NCI-H510A treated with DMSO at 0.1 percent for 48 hours (cell line): ENCODE measurements around the gene PRKCE.
A peak's percentile ranks its signal among the peaks of the same experiment; 100 is the strongest.

Experiments
- DNase-seq: peaks from one replicate; lab custom pipeline; 2025; lab: John Stamatoyannopoulos, UW

Gene PRKCE

GRCh38 chr2:45780541-45781463 lies 129.3 kb downstream of the PRKCE start:
- DNase-seq: no peak

GRCh38 chr2:45781464-45781811 lies 130.0 kb downstream of the PRKCE start:
- no peak for DNase-seq

GRCh38 chr2:45782436-45782835 lies 131.0 kb downstream of the PRKCE start:
- no peak for DNase-seq

- DNase-seq: no peak
Measured at GRCh38 chr2:45782986-45783385, 131.5 kb downstream of the PRKCE start.

GRCh38 chr2:45786030-45786835 lies 134.8 kb downstream of the PRKCE start:
- no peak for DNase-seq

- no peak for DNase-seq
Measured at GRCh38 chr2:45786836-45787357, 135.4 kb downstream of the PRKCE start.

GRCh38 chr2:45788401-45788800 lies 136.9 kb downstream of the PRKCE start:
- no peak for DNase-seq

- DNase-seq: no peak
Measured at GRCh38 chr2:45789317-45789716, 137.8 kb downstream of the PRKCE start.

- no peak for DNase-seq
Measured at GRCh38 chr2:45789961-45790723, 138.7 kb downstream of the PRKCE start.

- peak; percentile 57 for DNase-seq
Measured at GRCh38 chr2:45793305-45793962, 142.0 kb downstream of the PRKCE start.

GRCh38 chr2:45794134-45794617 lies 142.7 kb downstream of the PRKCE start:
- DNase-seq: peak; percentile 33

GRCh38 chr2:45796500-45796899 lies 145.0 kb downstream of the PRKCE start:
- no peak for DNase-seq

- no peak for DNase-seq
Measured at GRCh38 chr2:45797451-45798230, 146.2 kb downstream of the PRKCE start.

GRCh38 chr2:45799679-45800381 lies 148.4 kb downstream of the PRKCE start:
- DNase-seq: no peak

- DNase-seq: no peak
Measured at GRCh38 chr2:45802499-45803138, 151.1 kb downstream of the PRKCE start.

GRCh38 chr2:45804987-45805755 lies 153.7 kb downstream of the PRKCE start:
- no peak for DNase-seq

- DNase-seq: no peak
Measured at GRCh38 chr2:45806563-45807358, 155.3 kb downstream of the PRKCE start.

- DNase-seq: peak; percentile 87
Measured at GRCh38 chr2:45808294-45808800, 156.9 kb downstream of the PRKCE start.
